K562 (cell line): Measurements from ENCODE around the gene C16orf78.

Experiments used
- CREM ChIP-seq: IDR thresholded peaks from 2 replicates; pipeline ENCODE4 v1.6.1; 2014; ENCODE audit warnings: antibody characterized with exemption, low read depth
- FOXK2 ChIP-seq, 2 experiments: fragments of 450-650 bp; IDR thresholded peaks in 1 of 2; conservative IDR thresholded peaks in 1 of 2; 2 replicates each; pipeline ENCODE4 v1.6.1; 2016; ENCODE audit warnings: low read depth in 2 of 2, mild to moderate bottlenecking in 1 of 2
- GABPB1 ChIP-seq: sonication (generic); formaldehyde crosslinking; IDR thresholded peaks from 2 replicates; pipeline ENCODE4 v1.8.0; 2022; ENCODE audit warnings: mild to moderate bottlenecking, missing genetic modification reagents
- POLR2A ChIP-seq: fragments of 450-650 bp; conservative IDR thresholded peaks from 2 replicates; pipeline ENCODE4 v1.6.1; 2016
- STAG1 ChIP-seq: sonication (generic); formaldehyde crosslinking; IDR thresholded peaks from 2 replicates; pipeline ENCODE4 v1.5.0; 2020; ENCODE audit warnings: missing genetic modification reagents, borderline replicate concordance
- TAF1 ChIP-seq: IDR thresholded peaks from 2 replicates; pipeline ENCODE4 v1.6.1; 2011; ENCODE audit warnings: mild to moderate bottlenecking, low read length, moderate library complexity; ENCODE audit not compliant: insufficient read depth, control insufficient read depth, severe bottlenecking; ENCODE audit errors: extremely low read depth
- TF ChIP-seq, protein P1 (sequence below): sonication (generic); formaldehyde crosslinking; IDR thresholded peaks from 2 replicates; pipeline ENCODE4 v1.8.0; 2022; ENCODE audit warnings: mild to moderate bottlenecking, low read depth, missing genetic modification reagents
- TF ChIP-seq, protein P2 (sequence below): IDR thresholded peaks from 3 replicates; pipeline ENCODE4 v1.6.1; 2011; ENCODE audit warnings: borderline replicate concordance, mild to moderate bottlenecking; ENCODE audit not compliant: insufficient read length, insufficient read depth
- TF ChIP-seq, protein P3 (sequence below): sonication (generic); formaldehyde crosslinking; IDR thresholded peaks from 2 replicates; pipeline ENCODE4 v1.8.0; 2022; ENCODE audit warnings: mild to moderate bottlenecking, missing genetic modification reagents, borderline replicate concordance
- TF ChIP-seq, protein P4 (sequence below): sonication (generic); formaldehyde crosslinking; IDR thresholded peaks from 2 replicates; pipeline ENCODE4 v1.8.0; 2023; ENCODE audit warnings: mild to moderate bottlenecking, missing genetic modification reagents

DNA sequence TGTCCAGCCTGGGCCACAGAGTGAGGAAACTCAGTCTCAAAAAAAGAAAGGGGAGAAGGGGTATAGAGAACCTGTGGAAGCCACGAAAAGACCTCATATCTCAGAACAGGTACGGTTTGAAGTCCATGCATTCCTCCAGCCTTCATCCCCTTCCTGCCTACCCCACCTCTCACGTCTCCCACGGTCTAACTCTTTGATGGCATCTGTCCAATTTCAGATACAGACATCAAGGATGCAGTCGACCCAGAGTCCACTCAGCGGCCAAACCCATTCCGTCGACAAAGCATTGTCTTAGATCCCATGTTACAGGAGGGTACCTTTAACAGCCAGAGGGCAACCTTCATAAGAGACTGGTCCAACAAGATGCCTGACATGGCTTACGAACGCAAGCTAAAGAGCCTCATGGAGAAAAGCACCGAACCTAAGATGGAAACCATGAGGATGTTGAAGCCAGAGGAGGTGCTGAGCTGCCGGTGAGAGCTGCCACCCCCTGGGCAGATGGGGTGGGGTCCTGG lies 22.7 kb downstream of the C16orf78 start:
- TF ChIP-seq STAG1 (CRISPR knock-in tag) (no peak), GABPB1 (CRISPR knock-in tag) (no peak), CREM (no peak), FOXK2 (conservative IDR thresholded peaks at IDR 0.05 in 1 of 2, IDR thresholded peaks at IDR 0.05 in 1 of 2; ENCODE audit: low read depth in 2 of 2) (no peak), TAF1 (no peak), POLR2A (no peak)
- TF ChIP-seq, protein P1, sequence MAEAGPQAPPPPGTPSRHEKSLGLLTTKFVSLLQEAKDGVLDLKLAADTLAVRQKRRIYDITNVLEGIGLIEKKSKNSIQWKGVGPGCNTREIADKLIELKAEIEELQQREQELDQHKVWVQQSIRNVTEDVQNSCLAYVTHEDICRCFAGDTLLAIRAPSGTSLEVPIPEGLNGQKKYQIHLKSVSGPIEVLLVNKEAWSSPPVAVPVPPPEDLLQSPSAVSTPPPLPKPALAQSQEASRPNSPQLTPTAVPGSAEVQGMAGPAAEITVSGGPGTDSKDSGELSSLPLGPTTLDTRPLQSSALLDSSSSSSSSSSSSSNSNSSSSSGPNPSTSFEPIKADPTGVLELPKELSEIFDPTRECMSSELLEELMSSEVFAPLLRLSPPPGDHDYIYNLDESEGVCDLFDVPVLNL (CRISPR knock-in tag): no peak
- TF ChIP-seq, protein P2, sequence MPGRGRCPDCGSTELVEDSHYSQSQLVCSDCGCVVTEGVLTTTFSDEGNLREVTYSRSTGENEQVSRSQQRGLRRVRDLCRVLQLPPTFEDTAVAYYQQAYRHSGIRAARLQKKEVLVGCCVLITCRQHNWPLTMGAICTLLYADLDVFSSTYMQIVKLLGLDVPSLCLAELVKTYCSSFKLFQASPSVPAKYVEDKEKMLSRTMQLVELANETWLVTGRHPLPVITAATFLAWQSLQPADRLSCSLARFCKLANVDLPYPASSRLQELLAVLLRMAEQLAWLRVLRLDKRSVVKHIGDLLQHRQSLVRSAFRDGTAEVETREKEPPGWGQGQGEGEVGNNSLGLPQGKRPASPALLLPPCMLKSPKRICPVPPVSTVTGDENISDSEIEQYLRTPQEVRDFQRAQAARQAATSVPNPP: no peak
- TF ChIP-seq, protein P3, sequence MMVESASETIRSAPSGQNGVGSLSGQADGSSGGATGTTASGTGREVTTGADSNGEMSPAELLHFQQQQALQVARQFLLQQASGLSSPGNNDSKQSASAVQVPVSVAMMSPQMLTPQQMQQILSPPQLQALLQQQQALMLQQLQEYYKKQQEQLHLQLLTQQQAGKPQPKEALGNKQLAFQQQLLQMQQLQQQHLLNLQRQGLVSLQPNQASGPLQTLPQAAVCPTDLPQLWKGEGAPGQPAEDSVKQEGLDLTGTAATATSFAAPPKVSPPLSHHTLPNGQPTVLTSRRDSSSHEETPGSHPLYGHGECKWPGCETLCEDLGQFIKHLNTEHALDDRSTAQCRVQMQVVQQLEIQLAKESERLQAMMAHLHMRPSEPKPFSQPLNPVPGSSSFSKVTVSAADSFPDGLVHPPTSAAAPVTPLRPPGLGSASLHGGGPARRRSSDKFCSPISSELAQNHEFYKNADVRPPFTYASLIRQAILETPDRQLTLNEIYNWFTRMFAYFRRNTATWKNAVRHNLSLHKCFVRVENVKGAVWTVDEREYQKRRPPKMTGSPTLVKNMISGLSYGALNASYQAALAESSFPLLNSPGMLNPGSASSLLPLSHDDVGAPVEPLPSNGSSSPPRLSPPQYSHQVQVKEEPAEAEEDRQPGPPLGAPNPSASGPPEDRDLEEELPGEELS (CRISPR knock-in tag): no peak
- TF ChIP-seq, protein P4, sequence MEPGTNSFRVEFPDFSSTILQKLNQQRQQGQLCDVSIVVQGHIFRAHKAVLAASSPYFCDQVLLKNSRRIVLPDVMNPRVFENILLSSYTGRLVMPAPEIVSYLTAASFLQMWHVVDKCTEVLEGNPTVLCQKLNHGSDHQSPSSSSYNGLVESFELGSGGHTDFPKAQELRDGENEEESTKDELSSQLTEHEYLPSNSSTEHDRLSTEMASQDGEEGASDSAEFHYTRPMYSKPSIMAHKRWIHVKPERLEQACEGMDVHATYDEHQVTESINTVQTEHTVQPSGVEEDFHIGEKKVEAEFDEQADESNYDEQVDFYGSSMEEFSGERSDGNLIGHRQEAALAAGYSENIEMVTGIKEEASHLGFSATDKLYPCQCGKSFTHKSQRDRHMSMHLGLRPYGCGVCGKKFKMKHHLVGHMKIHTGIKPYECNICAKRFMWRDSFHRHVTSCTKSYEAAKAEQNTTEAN (CRISPR knock-in tag): no peak
